NCI-H2196 (cell line): ENCODE measurements around the gene SAP25.
"Not testable (repeated sequence)": the region's sequence is repeated elsewhere in the genome, so short reads cannot be mapped to it uniquely, and the experiment has no call there.

Experiments used
- DNase-seq: peaks from one replicate; lab custom pipeline; 2025; ENCODE audit not compliant: unreplicated experiment; lab: John Stamatoyannopoulos, UW

Gene SAP25

DNA sequence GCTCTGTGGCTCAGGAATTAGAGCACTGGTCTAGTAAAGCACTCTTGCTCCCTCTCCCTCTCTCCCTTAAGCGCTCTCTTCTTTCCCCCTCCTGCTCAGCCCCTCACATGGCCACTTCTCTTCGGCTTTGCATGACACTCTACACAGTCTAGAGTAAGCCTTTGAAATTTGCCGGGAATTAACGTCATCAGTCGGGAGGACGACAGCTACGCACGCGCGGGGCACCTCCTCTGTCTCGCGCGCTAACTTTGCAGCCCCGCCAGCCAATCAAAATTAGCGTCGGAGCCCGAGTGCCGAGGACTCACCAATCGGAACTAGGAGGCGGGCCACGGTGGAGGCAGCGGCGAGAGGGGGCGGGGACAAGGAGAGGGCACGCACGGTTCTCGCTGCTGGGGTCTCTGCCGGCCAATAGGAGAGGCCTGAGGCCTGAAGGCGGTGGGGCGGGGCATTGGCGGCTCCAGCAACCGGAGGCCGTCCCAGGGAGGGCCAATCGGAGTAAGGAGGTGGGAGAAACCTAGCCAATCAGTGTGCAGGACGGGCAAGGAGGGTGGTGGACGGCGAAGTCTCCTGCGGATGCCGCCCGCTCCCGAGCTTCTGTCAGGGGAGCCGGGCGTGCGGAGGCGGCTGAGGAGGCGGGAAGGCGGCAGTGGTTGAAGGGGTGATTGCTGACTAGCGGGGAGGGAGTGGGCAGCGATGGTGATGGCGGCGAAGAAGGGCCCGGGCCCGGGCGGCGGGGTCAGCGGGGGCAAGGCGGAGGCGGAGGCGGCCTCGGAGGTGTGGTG is 34.9 kb downstream of the SAP25 start, which contains the start of gene AGFG2:
AGFG2 (plus strand) TSS at position 550 of the 782 bp plus-strand sequence; CDS start at position 694, 144 bp downstream.
- peak; percentile 99 for DNase-seq

DNA sequence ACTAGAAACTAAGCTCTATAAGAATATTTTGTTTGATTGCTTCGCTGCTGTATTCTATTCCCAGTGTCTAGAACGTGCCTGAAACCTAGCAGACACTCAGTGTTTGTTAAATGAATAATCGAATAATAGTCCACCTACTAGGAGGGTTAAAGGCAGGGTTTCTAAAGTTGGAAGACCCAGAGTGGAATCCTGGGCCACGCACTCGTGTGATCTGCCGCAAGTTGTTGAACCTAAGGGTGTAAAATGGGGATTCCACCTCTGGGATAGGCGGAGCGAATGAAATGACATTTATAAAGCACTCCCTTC is 35.4 kb downstream of the SAP25 start:
- no peak for DNase-seq

DNA sequence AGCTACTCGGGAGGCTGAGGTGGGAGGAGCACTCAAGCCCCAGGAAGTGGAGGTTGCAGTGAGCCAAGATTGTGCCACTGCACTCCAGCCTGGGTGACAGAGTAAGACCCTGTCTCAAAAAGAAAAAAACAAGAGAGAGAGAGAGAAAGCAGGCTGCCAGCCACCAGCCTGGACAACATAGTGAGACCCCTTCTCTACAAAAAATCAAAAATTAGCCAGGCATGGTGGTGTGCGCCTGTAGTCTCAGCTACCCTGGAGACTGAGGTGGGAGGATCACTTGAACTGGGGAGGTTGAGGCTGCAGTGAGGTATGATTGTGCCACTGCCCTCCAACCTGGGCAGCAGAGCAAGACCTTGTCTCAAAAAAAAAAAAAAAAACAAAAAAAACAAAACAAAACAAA is 37.0 kb downstream of the SAP25 start:
- not testable (repeated sequence) for DNase-seq

DNA sequence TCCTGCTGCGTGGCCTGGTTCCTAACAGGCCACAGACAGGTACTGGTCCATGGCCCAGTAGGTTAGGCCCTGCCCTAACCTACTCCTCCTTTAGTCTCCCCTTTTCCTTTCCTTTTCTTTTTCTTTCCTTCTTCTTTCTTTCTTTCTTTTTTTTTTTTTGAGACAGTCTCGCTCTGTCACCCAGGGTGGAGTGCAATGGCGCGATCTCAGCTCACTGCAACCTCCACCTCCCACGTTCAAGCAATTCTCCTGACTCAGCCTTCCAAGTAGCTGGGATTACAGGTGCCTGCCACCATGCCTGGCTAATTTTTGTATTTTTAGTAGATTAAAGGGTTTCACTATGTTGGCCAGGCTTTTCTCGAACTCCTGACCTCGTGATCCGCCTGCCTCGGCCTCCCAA is 37.7 kb downstream of the SAP25 start:
- not testable (repeated sequence) for DNase-seq

DNA sequence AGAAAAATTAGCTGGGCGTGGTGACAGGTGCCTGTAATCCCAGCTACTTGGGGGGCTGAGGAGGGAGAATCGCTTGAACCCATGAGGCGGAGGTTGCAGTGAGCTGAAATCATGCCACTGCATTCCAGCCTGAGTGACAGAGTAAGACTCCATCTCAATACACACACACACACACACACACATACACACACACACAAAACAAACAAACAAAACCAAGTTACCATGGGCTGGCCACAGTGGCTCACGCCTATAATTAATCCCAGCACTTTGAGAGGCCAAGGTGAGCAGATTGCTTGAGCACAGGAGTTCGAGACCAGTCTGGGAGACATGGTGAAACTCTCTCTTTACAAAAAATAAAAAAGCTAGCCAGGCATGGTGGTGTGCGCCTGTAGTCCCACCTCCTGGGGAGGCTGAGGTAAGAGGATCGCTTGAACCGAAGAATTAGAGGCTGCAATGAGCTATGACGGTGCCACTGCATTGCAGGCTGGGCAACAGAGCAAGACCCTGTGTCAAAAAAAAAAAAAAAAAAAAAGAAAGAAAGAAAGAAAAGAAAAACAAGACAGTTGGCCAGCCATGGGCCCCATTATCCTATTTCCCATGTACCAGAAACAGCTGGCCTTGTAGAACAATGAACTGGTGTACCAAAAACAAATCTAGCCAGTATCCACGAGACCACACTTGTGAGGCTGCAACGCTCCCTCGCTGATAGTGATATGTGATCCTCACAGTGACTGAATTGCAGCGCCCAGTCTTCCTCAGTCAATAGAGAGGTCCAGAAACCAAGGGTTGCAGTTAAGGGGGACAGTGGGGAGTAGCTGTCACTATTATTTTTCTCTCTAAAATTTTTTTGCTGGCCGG is 41.3 kb downstream of the SAP25 start:
- no peak for DNase-seq

DNA sequence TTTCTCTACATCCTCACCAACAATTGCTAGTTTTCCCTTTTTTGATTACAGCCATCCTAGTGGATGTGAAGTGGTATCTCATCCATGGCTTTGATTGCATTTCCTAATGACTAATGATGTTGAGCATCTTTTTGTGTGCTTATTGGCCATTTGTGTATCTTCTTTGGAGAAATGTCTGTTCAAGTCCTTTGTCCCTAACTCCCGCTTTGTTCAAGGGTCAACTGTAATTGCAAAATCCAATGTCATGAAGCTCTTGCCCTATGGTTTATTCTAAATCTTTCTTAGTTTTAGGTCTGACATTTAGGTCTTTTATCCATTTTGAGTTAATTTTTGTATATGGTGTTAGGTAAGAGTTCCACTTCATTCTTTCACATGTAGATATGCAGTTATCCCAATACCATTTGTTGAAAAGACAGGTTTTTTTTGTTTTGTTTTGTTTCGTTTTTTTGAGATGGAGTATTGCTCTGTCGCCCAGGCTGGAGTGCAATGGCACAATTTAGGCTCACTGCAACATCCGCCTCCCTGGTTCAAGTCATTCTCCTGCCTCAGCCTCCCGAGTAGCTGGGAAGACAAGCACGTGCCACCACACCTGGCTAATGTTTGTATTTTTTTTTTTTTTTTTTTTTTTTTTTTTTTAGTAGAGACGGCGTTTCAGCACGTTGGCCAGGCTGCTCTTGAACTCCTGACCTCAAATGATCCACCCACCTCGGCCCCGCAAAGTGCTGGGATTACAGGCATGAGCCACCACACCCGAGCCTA is 45.4 kb downstream of the SAP25 start:
- not testable (repeated sequence) for DNase-seq

DNA sequence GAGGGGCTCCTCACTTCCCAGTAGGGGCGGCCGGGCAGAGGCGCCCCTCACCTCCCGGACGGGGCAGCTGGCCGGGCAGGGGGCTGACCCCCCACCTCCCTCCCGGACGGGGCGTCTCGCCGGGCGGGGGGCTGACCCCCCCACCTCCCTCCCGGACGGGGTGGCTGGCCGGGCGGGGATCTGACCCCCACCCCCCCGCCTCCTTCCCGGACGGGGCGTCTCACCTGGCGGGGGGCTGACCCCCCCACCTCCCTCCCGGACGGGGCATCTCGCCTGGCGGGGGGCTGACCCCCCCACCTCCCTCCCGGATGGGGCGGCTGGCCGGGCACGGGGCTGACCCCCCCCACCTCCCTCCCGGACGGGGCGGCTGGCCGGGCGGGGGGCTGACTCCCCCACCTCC is 50.5 kb downstream of the SAP25 start:
- DNase-seq = not testable (repeated sequence)
